A549 (cell line): ENCODE data around the gene PLAAT1. TPM values are rescaled to one million over a fixed set of nuclear protein-coding genes. Genes with fewer than 3 reads are reported as not detected.

ENCODE experiments used
- ATAC-seq, 2 experiments: fragments of 200-7000 bp in 1 of 2; fragments of >200 bp in 1 of 2; cut with Nextera tagmentation in 1 of 2; cut with Tn5 transposase in 1 of 2; 3 replicates each; pipeline versions ENCODE4 v1.8.0 to v1.9.1; 2018 to 2020; ENCODE audit warnings: mild to moderate bottlenecking in 1 of 2, moderate library complexity in 1 of 2
- CTCF ChIA-PET: fragments of 300-600 bp; sonication (Branson Sonifier 250); formaldehyde crosslinking; extraction: SDS; loops from one replicate; lab custom pipeline; 2021; ENCODE audit warnings: antibody characterized with exemption, inconsistent platforms; lab: Yijun Ruan, JAX
- POLR2A ChIA-PET: fragments of 350-600 bp; formaldehyde crosslinking; extraction: SDS; loops from one replicate; lab custom pipeline; 2021; ENCODE audit warnings: antibody characterized with exemption, inconsistent platforms; lab: Yijun Ruan, JAX
- DNase-seq, 2 experiments: peaks; one replicate each; pipeline versions ENCODE4 v3.0.0 to v3.0.0-alpha.2; 2011 to 2016; ENCODE audit warnings: low read depth in 1 of 2, low spot score in 1 of 2
- FAIRE-seq: peaks from 2 replicates; lab custom pipeline; 2011; peaks lifted over from hg19 to GRCh38; lab: Jason Lieb, UNC
- H3K27ac ChIP-seq, 2 experiments: fragments of >200 bp; sonication (Bioruptor Twin); formaldehyde crosslinking; 3 replicates each; pipeline ENCODE4 v1.5.1; 2016 to 2017
- H3K4me1 ChIP-seq: fragments of >200 bp; sonication (Bioruptor Twin); formaldehyde crosslinking; 3 replicates; pipeline ENCODE4 v1.6.1; 2016
- H3K4me2 ChIP-seq: fragments of >200 bp; sonication (Bioruptor Twin); formaldehyde crosslinking; 3 replicates; pipeline ENCODE4 v1.6.1; 2016
- H3K4me3 ChIP-seq: fragments of >200 bp; sonication (Bioruptor Twin); formaldehyde crosslinking; 3 replicates; pipeline ENCODE4 v1.5.1; 2016
- H3K9me3 ChIP-seq: fragments of >200 bp; sonication (Bioruptor Twin); formaldehyde crosslinking; 3 replicates; pipeline ENCODE4 v1.6.1; 2016
- CEBPB ChIP-seq, 2 experiments: fragments of >200 bp in 1 of 2; sonication (Bioruptor Twin) in 1 of 2; formaldehyde crosslinking in 1 of 2; IDR thresholded peaks; 2 replicates each; pipeline ENCODE4 v1.6.1; 2012 to 2016
- CHD2 ChIP-seq: fragments of 150-350 bp; IDR thresholded peaks from 2 replicates; pipeline ENCODE4 v1.6.1; 2014; ENCODE audit warnings: low read length; ENCODE audit not compliant: partially characterized antibody
- EHMT2 ChIP-seq: fragments of 200-600 bp; sonication (generic); IDR thresholded peaks from 2 replicates; pipeline ENCODE4 v1.6.1; 2016; ENCODE audit warnings: antibody characterized with exemption, low read depth, mild to moderate bottlenecking, moderate library complexity
- ESRRA ChIP-seq: fragments of 150-350 bp; IDR thresholded peaks from 2 replicates; pipeline ENCODE4 v1.6.1; 2014; ENCODE audit warnings: mild to moderate bottlenecking, low read length, borderline replicate concordance
- FOSB ChIP-seq: fragments of 250-450 bp; sonication (Bioruptor Pico); IDR thresholded peaks from 2 replicates; pipeline ENCODE4 v1.5.0; 2020; ENCODE audit warnings: mild to moderate bottlenecking, moderate library complexity
- FOSL2 ChIP-seq, 2 experiments: fragments of 450-650 bp in 1 of 2; fragments of >200 bp in 1 of 2; sonication (Bioruptor Twin) in 1 of 2; formaldehyde crosslinking; IDR thresholded peaks; 2 replicates each; pipeline versions ENCODE4 v1.5.0 to v1.6.1; 2016 to 2020; ENCODE audit warnings: mild to moderate bottlenecking in 1 of 2, moderate library complexity in 1 of 2
- FOXS1 ChIP-seq: fragments of 250-450 bp; sonication (Bioruptor Pico); IDR thresholded peaks from 2 replicates; pipeline ENCODE4 v1.5.0; 2020; ENCODE audit warnings: mild to moderate bottlenecking, moderate library complexity
- HES2 ChIP-seq: fragments of >200 bp; sonication (Bioruptor Twin); formaldehyde crosslinking; IDR thresholded peaks from 2 replicates; pipeline ENCODE4 v1.6.1; 2016
- HEYL ChIP-seq: fragments of 250-450 bp; sonication (Bioruptor Pico); IDR thresholded peaks from 2 replicates; pipeline ENCODE4 v1.8.0; 2021; ENCODE audit warnings: mild to moderate bottlenecking, moderate library complexity
- HOXA7 ChIP-seq: fragments of 250-450 bp; sonication (Bioruptor Pico); IDR thresholded peaks from 2 replicates; pipeline ENCODE4 v1.5.0; 2020; ENCODE audit warnings: mild to moderate bottlenecking, moderate library complexity
- HOXB13 ChIP-seq: fragments of 250-450 bp; sonication (Bioruptor Pico); IDR thresholded peaks from 2 replicates; pipeline ENCODE4 v1.5.0; 2020; ENCODE audit warnings: low read depth, mild to moderate bottlenecking, moderate library complexity
- JUN ChIP-seq, 2 experiments: fragments of >200 bp; sonication (Bioruptor Twin); formaldehyde crosslinking; IDR thresholded peaks; 2 replicates in 1 of 2; 3 replicates in 1 of 2; pipeline ENCODE4 v1.6.1; 2016 to 2017
- KDM5A ChIP-seq: fragments of 200-600 bp; sonication (generic); IDR thresholded peaks from 2 replicates; pipeline ENCODE4 v1.6.1; 2016; ENCODE audit warnings: antibody characterized with exemption, mild to moderate bottlenecking
- MAZ ChIP-seq: fragments of 150-350 bp; IDR thresholded peaks from 2 replicates; pipeline ENCODE4 v1.6.1; 2014; ENCODE audit warnings: antibody characterized with exemption, low read depth, low read length, borderline replicate concordance
- PBX3 ChIP-seq: IDR thresholded peaks from 2 replicates; pipeline ENCODE4 v1.6.1; 2012
- POLR2A ChIP-seq: IDR thresholded peaks from 2 replicates; pipeline ENCODE4 v1.6.1; 2012; ENCODE audit warnings: mild to moderate bottlenecking, low read length
- POLR2AphosphoS2 ChIP-seq: conservative IDR thresholded peaks from 2 replicates; pipeline ENCODE4 v1.6.1; 2012; ENCODE audit warnings: low read length, improper control_type of control experiment, inconsistent platforms
- RAD21 ChIP-seq, 2 experiments: fragments of >200 bp in 1 of 2; sonication (Bioruptor Twin) in 1 of 2; formaldehyde crosslinking in 1 of 2; IDR thresholded peaks in 1 of 2; conservative IDR thresholded peaks in 1 of 2; 2 replicates in 1 of 2; 3 replicates in 1 of 2; pipeline ENCODE4 v1.6.1; 2012 to 2018; ENCODE audit warnings: inconsistent platforms in 1 of 2
- REST ChIP-seq: fragments of 200-600 bp; sonication (generic); IDR thresholded peaks from 2 replicates; pipeline ENCODE4 v1.6.1; 2016; ENCODE audit warnings: antibody characterized with exemption, mild to moderate bottlenecking, moderate library complexity
- SREBF2 ChIP-seq: fragments of 450-650 bp; IDR thresholded peaks from 2 replicates; pipeline ENCODE4 v1.6.1; 2014; ENCODE audit warnings: mild to moderate bottlenecking, moderate library complexity
- ZC3H11A ChIP-seq: fragments of 450-650 bp; IDR thresholded peaks from 2 replicates; pipeline ENCODE4 v1.6.1; 2014; ENCODE audit warnings: antibody characterized with exemption, mild to moderate bottlenecking
- ZFP36 ChIP-seq: fragments of 450-650 bp; IDR thresholded peaks from 2 replicates; pipeline ENCODE4 v1.6.1; 2014; ENCODE audit warnings: borderline replicate concordance; ENCODE audit not compliant: partially characterized antibody
- ZNF302 ChIP-seq: fragments of 250-450 bp; sonication (Bioruptor Pico); IDR thresholded peaks from 2 replicates; pipeline ENCODE4 v1.9.0; 2021; ENCODE audit warnings: inconsistent platforms, mild to moderate bottlenecking, moderate library complexity
- WGBS: methylation state at CpG from one replicate; pipeline ENCODE4 v1.1.6; 2017; ENCODE audit errors: missing lambda C conversion rate; 5-methylcytosine and 5-hydroxymethylcytosine counted together
- polyA plus RNA-seq, 4 experiments: library from polyadenylated mRNA; depleted of rRNA in 3 of 4; stranded (reverse); fragments of >200 nt; fragmentation: RNase III in 1 of 4; extraction: RNeasy Plus Mini Kit Qiagen cat#74134 plus additional on column Dnase treatment in 1 of 4; gene quantifications; 2 replicates in 3 of 4; 3 replicates in 1 of 4; pipeline ENCODE4 v1.2.3, GENCODE V29; 2011 to 2017
- TF ChIP-seq, protein P1 (sequence below): fragments of 150-350 bp; IDR thresholded peaks from 2 replicates; pipeline ENCODE4 v1.6.1; 2014; ENCODE audit warnings: low read depth, mild to moderate bottlenecking, low read length
- TF ChIP-seq, protein P2 (sequence below): fragments of 250-450 bp; sonication (Bioruptor Pico); IDR thresholded peaks from 2 replicates; pipeline ENCODE4 v1.5.0; 2020; ENCODE audit warnings: low read depth, mild to moderate bottlenecking, moderate library complexity

The PLAAT1 gene
- polyA plus RNA-seq, 2 of the 4 experiments (the other 2 are of a cell fraction): 0.12 TPM; not detected in 1

DNA sequence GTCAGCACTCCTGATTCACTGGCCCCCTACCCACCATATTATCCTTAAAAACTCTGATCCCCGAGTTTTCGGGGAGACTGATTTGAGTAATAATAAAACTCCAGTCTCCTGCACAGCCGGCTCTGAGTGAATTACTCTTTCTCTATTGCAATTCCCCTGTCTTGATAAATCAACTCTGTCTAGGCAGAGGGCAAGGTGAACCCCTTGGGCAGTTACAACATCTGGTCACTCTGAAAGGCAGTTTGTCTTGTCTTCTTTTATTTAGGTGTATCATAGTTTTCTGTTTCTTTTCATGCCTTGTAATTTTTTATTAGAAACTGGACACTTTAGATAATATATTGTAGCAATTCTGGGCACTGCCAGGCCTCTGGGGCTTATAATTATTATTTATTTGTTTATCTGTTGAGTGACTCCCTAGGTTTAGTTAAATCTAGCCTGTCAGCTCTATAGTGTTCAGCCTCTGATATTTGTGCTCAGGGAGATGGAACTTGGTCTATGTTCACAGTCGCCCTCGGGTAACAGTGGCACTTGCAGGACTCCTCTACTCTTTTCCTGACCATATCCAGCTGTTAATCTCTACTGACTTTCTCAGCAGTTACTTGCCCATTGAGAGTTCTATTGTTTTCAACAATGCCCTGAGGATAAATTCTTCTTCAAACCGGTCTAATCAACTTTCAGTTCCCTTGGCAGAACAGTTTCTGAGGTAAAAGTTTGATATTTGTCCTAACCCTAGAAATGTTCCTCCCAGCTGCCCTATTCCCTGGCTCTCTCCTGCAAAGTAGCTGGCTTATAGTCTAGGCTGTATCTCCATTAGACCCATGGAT is 15.5 kb upstream of the PLAAT1 start:
- no peak for ATAC-seq
- DNase-seq: no peak
- H3K4me3 ChIP-seq: no peak overlapping the region
- 13% methylated on average over 6 of the region's 6 CpGs for WGBS
- FAIRE-seq: no peak
- no peaks in the 10 kb centered on the region for H3K4me1 ChIP-seq
- no peak overlapping the region for H3K4me2 ChIP-seq
- CTCF ChIA-PET: no interaction called here
- no peak overlapping the region for H3K27ac ChIP-seq
- TF ChIP-seq POLR2AphosphoS2: no peak
- TF ChIP-seq REST: no peak
- TF ChIP-seq, protein P1, sequence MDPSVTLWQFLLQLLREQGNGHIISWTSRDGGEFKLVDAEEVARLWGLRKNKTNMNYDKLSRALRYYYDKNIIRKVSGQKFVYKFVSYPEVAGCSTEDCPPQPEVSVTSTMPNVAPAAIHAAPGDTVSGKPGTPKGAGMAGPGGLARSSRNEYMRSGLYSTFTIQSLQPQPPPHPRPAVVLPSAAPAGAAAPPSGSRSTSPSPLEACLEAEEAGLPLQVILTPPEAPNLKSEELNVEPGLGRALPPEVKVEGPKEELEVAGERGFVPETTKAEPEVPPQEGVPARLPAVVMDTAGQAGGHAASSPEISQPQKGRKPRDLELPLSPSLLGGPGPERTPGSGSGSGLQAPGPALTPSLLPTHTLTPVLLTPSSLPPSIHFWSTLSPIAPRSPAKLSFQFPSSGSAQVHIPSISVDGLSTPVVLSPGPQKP: no peak
- TF ChIP-seq FOSL2 (IDR thresholded peaks at IDR 0.05): no peak
- no peak for TF ChIP-seq FOSL2 (CRISPR knock-in tag; IDR thresholded peaks at IDR 0.05)
- TF ChIP-seq HOXA7 (CRISPR knock-in tag): no peak
- TF ChIP-seq, protein P2, sequence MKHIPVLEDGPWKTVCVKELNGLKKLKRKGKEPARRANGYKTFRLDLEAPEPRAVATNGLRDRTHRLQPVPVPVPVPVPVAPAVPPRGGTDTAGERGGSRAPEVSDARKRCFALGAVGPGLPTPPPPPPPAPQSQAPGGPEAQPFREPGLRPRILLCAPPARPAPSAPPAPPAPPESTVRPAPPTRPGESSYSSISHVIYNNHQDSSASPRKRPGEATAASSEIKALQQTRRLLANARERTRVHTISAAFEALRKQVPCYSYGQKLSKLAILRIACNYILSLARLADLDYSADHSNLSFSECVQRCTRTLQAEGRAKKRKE (CRISPR knock-in tag): no peak
- TF ChIP-seq ESRRA: no peak
- no peak for TF ChIP-seq HES2
- TF ChIP-seq ZNF302 (CRISPR knock-in tag): no peak
- no peak for TF ChIP-seq POLR2A
- no peak for TF ChIP-seq KDM5A
- TF ChIP-seq ZFP36: no peak
- TF ChIP-seq HEYL (CRISPR knock-in tag): no peak
- TF ChIP-seq JUN (IDR thresholded peaks at IDR 0.05): no peak
- no peak for TF ChIP-seq CEBPB (IDR thresholded peaks at IDR 0.05)
- TF ChIP-seq FOXS1 (CRISPR knock-in tag): no peak
- TF ChIP-seq FOSB (CRISPR knock-in tag): no peak
- TF ChIP-seq SREBF2: no peak
- TF ChIP-seq EHMT2: no peak
- no peak for TF ChIP-seq CHD2
- no peaks in the 10 kb centered on the region for H3K9me3 ChIP-seq
- POLR2A ChIA-PET: no interaction called here

DNA sequence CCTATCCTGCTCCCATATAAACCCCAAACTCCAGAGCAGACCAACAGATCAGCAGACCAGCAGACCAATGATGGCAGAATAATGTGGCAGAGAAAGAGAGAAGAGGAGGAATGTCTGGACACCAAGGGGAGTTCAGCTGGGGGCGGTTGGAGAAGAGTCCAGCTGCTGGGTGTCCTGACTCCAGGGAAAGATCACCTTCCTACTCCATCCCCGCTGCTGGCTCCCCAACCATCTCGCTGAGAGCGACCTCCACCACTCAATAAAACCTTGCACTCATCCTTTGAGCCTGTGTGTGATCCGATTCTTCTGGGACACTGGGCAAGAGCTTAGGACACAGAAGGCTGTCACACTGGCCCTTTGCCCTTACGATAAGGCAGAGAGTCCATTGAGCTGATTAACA is 12.8 kb upstream of the PLAAT1 start:
- DNase-seq (no peak), FAIRE-seq (no peak), ATAC-seq (no peak)
- ChIA-PET POLR2A (no interaction called here), CTCF (no interaction called here)
- H3K9me3 ChIP-seq: no peaks in the 10 kb centered on the region
- H3K4me3 ChIP-seq: no peak overlapping the region
- WGBS: 5% methylated on average over 5 of the region's 6 CpGs
- H3K27ac ChIP-seq: no peak overlapping the region
- no peaks in the 10 kb centered on the region for H3K4me1 ChIP-seq
- H3K4me2 ChIP-seq: no peak overlapping the region
- TF ChIP-seq RAD21 (conservative IDR thresholded peaks at IDR 0.05 in 1 of 2, IDR thresholded peaks at IDR 0.05 in 1 of 2) (no peak), MAZ (no peak), ZC3H11A (no peak), POLR2AphosphoS2 (no peak), ZFP36 (no peak), PBX3 (no peak), HOXB13 (CRISPR knock-in tag) (no peak)
